NT2/D1 (cell line): ENCODE measurements around the gene BRD1.

ENCODE experiments used
- SUZ12 ChIP-seq: IDR thresholded peaks from 2 replicates; pipeline ENCODE4 v1.6.1; 2011; ENCODE audit not compliant: insufficient read length, insufficient read depth; ENCODE audit errors: extremely low read depth
- YY1 ChIP-seq: IDR thresholded peaks from 2 replicates; pipeline ENCODE4 v1.6.1; 2011; ENCODE audit not compliant: insufficient read length, insufficient read depth
- ZNF274 ChIP-seq: IDR thresholded peaks from 2 replicates; pipeline ENCODE4 v1.6.1; 2011; ENCODE audit warnings: mild to moderate bottlenecking, low read depth, low read length

DNA sequence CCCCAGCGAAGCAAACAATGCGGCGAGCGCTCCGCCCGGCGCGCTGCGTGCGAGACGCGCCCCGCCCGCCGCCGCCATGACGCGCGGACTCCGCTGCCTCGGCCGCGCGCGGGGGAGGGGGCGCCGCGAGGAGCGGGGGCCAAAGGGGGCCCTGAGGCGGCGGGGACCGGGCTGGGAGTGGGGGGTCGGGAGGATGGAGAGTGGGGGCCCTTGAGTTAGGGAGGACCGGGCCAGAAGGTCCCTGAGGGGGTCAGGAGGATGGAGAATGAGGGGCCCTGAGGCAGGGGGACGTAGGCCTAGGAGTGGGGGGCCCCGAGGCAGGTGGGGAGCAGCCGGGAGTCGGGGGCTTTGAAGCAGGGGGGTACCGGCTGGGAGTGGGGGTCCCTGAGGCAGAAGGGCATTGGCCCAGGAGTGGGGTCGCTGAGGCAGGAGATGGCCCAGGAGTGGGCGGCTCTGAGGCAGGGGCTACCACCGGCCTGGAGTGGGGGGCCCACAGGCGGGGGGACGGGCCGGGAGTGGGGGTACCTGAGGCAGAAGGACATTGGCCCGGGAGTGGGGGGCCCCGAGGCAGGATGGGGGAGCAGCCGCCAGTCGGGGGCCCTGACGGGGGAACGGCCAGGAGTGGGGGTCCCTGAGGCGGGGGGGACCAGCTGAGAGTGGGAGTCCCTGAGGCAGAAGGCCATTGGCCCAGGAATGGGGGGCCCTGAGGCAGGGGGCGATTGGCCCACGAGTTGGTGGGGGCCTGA, at the start of gene BRD1:
- TF ChIP-seq ZNF274: no peak
- TF ChIP-seq YY1: no peak
- TF ChIP-seq SUZ12: no peak
